GM19043 (cell line): Measurements from ENCODE around the gene PPAT.
A peak's percentile ranks its signal among the peaks of the same experiment; 100 is the strongest.
"Not testable (repeated sequence)": the region's sequence is repeated elsewhere in the genome, so short reads cannot be mapped to it uniquely, and the experiment has no call there.

ENCODE experiments used
- ATAC-seq: cut with Tn5 transposase; IDR thresholded peaks from one replicate; pipeline ENCODE4 v1.9.1; 2021; ENCODE audit warnings: low read depth; ENCODE audit not compliant: unreplicated experiment

The PPAT gene

GRCh38 chr4:56387023-56388001 is 48.1 kb downstream of the PPAT start, which contains the start of gene AASDH:
TSS of gene AASDH (minus strand) at chr4:56387491. CDS start at chr4:56384299, 3,192 bp downstream.
- ATAC-seq = peak; percentile 90

- ATAC-seq = no peak
Observed at GRCh38 chr4:56386091-56386490, 49.3 kb downstream of the PPAT start.

- ATAC-seq = no peak
Observed at GRCh38 chr4:56375458-56375857, 60.0 kb downstream of the PPAT start.

GRCh38 chr4:56374956-56375355 is 60.5 kb downstream of the PPAT start:
- no peak for ATAC-seq

GRCh38 chr4:56372774-56373173 is 62.6 kb downstream of the PPAT start:
- no peak for ATAC-seq

- ATAC-seq = no peak
Observed at GRCh38 chr4:56371426-56372220, 63.8 kb downstream of the PPAT start.

GRCh38 chr4:56370377-56370776 is 65.0 kb downstream of the PPAT start:
- no peak for ATAC-seq

- ATAC-seq = not testable (repeated sequence)
Observed at GRCh38 chr4:56362981-56363380, 72.4 kb downstream of the PPAT start.

- no peak for ATAC-seq
Observed at GRCh38 chr4:56360071-56360470, 75.3 kb downstream of the PPAT start.

GRCh38 chr4:56356650-56357049 is 78.8 kb downstream of the PPAT start:
- ATAC-seq = no peak

GRCh38 chr4:56348576-56348975 is 86.8 kb downstream of the PPAT start:
- no peak for ATAC-seq

- ATAC-seq = no peak
Observed at GRCh38 chr4:56345458-56345857, 90.0 kb downstream of the PPAT start.
